HepG2 (cell line): ENCODE data around the gene TMEM143.

Experiments
- CTCF ChIP-seq: sonication (generic); formaldehyde crosslinking; IDR thresholded peaks from 2 replicates; pipeline ENCODE4 v1.5.0; 2020; ENCODE audit warnings: mild to moderate bottlenecking, missing genetic modification reagents, moderate library complexity
- E2F1 ChIP-seq: sonication (generic); formaldehyde crosslinking; IDR thresholded peaks from 2 replicates; pipeline ENCODE4 v1.5.0; 2020; ENCODE audit warnings: missing genetic modification reagents
- NAIF1 ChIP-seq: sonication (generic); formaldehyde crosslinking; IDR thresholded peaks from 2 replicates; pipeline ENCODE4 v1.5.0; 2020; ENCODE audit warnings: mild to moderate bottlenecking, missing genetic modification reagents, borderline replicate concordance
- NR2F1 ChIP-seq, 2 experiments: fragments of 450-650 bp in 1 of 2; formaldehyde crosslinking in 1 of 2; IDR thresholded peaks; 2 replicates each; pipeline versions ENCODE4 v1.5.0 to v1.6.1; 2016 to 2020; ENCODE audit warnings: mild to moderate bottlenecking in 1 of 2, missing compliant biosample characterization in 1 of 2, missing genetic modification reagents in 1 of 2, moderate library complexity in 1 of 2
- POLR2A ChIP-seq, 2 experiments: IDR thresholded peaks; 2 replicates each; pipeline ENCODE4 v1.6.1; 2011; ENCODE audit warnings: low read depth in 2 of 2, low read length in 2 of 2, mild to moderate bottlenecking in 1 of 2, moderate library complexity in 1 of 2; ENCODE audit not compliant: insufficient read depth in 1 of 2
- RELA ChIP-seq: sonication (generic); formaldehyde crosslinking; IDR thresholded peaks from 2 replicates; pipeline ENCODE4 v1.4.0; 2020; ENCODE audit warnings: missing genetic modification reagents
- TCF7L2 ChIP-seq: IDR thresholded peaks from 2 replicates; pipeline ENCODE4 v1.6.1; 2011; ENCODE audit warnings: mild to moderate bottlenecking, low read depth, low read length, moderate library complexity
- USF2 ChIP-seq, 2 experiments: sonication (generic) in 1 of 2; formaldehyde crosslinking in 1 of 2; IDR thresholded peaks; 2 replicates each; pipeline versions ENCODE4 v1.5.1 to v1.6.1; 2011 to 2020; ENCODE audit warnings: borderline replicate concordance in 1 of 2, low read depth in 1 of 2, low read length in 1 of 2, mild to moderate bottlenecking in 1 of 2, missing genetic modification reagents in 1 of 2, moderate library complexity in 1 of 2
- ZNF567 ChIP-seq: sonication (generic); formaldehyde crosslinking; IDR thresholded peaks from 2 replicates; pipeline ENCODE4 v1.8.1; 2023; ENCODE audit warnings: mild to moderate bottlenecking, missing genetic modification reagents, borderline replicate concordance

GRCh38 chr19:48342841-48343540 is 20.7 kb downstream of the TMEM143 start:
- TF ChIP-seq RELA (CRISPR knock-in tag) (no peak), USF2 (IDR thresholded peaks at IDR 0.05; ENCODE audit: low read depth, low read length) (no peak), USF2 (CRISPR knock-in tag; IDR thresholded peaks at IDR 0.05; ENCODE audit: borderline replicate concordance) (no peak), NAIF1 (CRISPR knock-in tag) (no peak), POLR2A (IDR thresholded peaks at IDR 0.05; ENCODE audit: insufficient read depth in 1 of 2, low read depth in 2 of 2, low read length in 2 of 2) (no peak), ZNF567 (CRISPR knock-in tag) (no peak), CTCF (CRISPR knock-in tag) (no peak), E2F1 (no peak), NR2F1 (CRISPR knock-in tag; IDR thresholded peaks at IDR 0.05) (no peak), TCF7L2 (no peak)
